GM06990 (cell line): ENCODE results near the gene MAD1L1.
"Not testable (repeated sequence)": the region's sequence is repeated elsewhere in the genome, so short reads cannot be mapped to it uniquely, and the experiment has no call there.

Experiments
- DNase-seq: peaks from one replicate; pipeline ENCODE4 v3.0.0-alpha.2; 2011; ENCODE audit not compliant: insufficient read length; ENCODE audit errors: extremely low read depth
- H3K27me3 ChIP-seq: replicated peaks from 2 replicates; pipeline ENCODE4 v1.6.0; 2011; ENCODE audit warnings: low read length; ENCODE audit not compliant: control insufficient read depth, insufficient read depth
- H3K36me3 ChIP-seq: 2 replicates; pipeline ENCODE4 v1.5.1; 2011; ENCODE audit warnings: low read length; ENCODE audit not compliant: control insufficient read depth, insufficient read depth
- H3K4me3 ChIP-seq: replicated peaks from 2 replicates; pipeline ENCODE4 v1.5.1; 2011; ENCODE audit warnings: low read depth, mild to moderate bottlenecking, control low read depth, low read length
- CTCF ChIP-seq: IDR thresholded peaks from 2 replicates; pipeline ENCODE4 v1.5.1; 2011; ENCODE audit warnings: low read length, control low read depth, mild to moderate bottlenecking, inconsistent platforms; ENCODE audit not compliant: insufficient read depth, poor library complexity, severe bottlenecking

The MAD1L1 gene

DNA sequence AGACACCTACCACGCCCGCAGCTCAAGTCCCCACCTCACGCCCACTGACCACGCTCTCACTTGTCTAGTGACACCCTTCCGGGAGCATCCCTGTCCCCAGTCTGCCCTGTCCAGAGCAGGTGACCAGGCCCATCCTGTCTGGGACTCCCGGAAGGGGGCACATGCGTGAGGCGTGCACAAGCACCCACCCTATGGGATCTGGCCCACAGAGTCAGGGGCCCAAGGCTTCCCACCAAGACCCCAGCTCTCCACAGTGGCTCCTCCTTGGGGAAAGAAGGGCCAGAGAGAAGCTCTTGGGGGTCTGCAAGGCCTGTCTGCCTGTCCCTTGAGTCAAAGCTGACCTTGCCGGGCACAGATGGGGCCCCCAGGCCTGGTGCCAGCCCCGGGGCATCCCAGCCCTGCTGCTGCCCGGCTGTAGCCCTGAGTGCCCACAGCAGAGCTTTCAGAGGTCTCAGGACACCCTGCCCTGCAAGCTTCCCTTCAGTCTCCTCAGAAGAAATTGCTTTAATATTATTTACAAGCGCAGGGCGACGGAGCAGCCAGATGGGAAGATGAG is 367.7 kb downstream of the MAD1L1 start:
- TF ChIP-seq CTCF, result no peak
- no peak for DNase-seq
- Histone ChIP-seq H3K27me3 (no peaks in the 10 kb centered on the region), H3K36me3 (peaks cover 2% of the 10 kb centered on the region), H3K4me3 (no peak overlapping the region)

DNA sequence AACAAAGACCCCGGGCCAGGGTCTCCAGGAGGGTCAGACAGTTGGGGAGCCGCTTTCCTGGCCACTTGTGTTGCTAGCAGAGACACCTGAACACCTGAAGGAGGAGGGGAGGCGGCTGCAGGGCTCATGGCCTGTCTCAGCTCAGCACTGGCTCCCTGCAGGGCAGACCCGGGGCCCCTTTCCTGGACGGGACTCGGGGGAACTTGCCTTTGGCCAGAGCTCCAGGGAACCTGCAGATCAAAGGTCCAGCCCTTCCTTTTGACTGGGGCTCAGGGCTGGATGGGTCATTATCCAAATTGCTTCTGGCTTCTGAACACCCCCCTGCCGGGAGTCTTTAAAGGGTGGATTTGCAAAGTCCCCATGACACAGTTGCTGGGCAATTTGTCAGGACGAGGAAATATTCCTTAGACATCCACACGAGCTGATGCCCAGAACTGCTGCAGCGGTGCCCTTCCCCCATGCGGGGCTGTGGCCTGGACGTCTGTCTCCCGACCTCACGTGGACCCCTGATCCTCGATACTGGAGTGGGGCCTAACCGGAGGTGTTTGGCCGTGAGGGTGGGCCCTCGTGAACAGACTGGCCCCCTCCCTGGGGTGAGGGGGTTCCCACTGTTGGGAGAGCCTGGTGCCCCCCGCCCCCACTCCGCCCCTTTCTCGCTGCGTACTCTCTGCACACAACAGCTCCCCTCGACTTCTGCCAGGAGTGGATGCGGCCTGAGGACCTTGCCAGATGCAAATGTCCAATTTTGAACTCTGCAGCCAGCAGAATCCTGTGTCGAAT is 368.4 kb downstream of the MAD1L1 start:
- H3K36me3 ChIP-seq, result peaks cover 2% of the 10 kb centered on the region
- H3K4me3 ChIP-seq, result no peak overlapping the region
- H3K27me3 ChIP-seq, result no peaks in the 10 kb centered on the region
- no peak for DNase-seq
- no peak for TF ChIP-seq CTCF

- H3K4me3 ChIP-seq, result no peak overlapping the region
- H3K27me3 ChIP-seq, result no peaks in the 10 kb centered on the region
- TF ChIP-seq CTCF, result no peak
- H3K36me3 ChIP-seq, result peaks cover 2% of the 10 kb centered on the region
- DNase-seq, result no peak
Observed at GRCh38 chr7:1863091-1863900, 369.4 kb downstream of the MAD1L1 start.

- H3K4me3 ChIP-seq, result no peak overlapping the region
- no peak for TF ChIP-seq CTCF
- no peaks in the 10 kb centered on the region for H3K27me3 ChIP-seq
- H3K36me3 ChIP-seq, result peaks cover 2% of the 10 kb centered on the region
- no peak for DNase-seq
Observed at GRCh38 chr7:1862560-1862959, 370.2 kb downstream of the MAD1L1 start.

- peaks cover under 1% of the 10 kb centered on the region for H3K36me3 ChIP-seq
- H3K4me3 ChIP-seq, result no peak overlapping the region
- TF ChIP-seq CTCF, result no peak
- DNase-seq, result no peak
- no peaks in the 10 kb centered on the region for H3K27me3 ChIP-seq
Observed at GRCh38 chr7:1861799-1862458, 370.8 kb downstream of the MAD1L1 start.

DNA sequence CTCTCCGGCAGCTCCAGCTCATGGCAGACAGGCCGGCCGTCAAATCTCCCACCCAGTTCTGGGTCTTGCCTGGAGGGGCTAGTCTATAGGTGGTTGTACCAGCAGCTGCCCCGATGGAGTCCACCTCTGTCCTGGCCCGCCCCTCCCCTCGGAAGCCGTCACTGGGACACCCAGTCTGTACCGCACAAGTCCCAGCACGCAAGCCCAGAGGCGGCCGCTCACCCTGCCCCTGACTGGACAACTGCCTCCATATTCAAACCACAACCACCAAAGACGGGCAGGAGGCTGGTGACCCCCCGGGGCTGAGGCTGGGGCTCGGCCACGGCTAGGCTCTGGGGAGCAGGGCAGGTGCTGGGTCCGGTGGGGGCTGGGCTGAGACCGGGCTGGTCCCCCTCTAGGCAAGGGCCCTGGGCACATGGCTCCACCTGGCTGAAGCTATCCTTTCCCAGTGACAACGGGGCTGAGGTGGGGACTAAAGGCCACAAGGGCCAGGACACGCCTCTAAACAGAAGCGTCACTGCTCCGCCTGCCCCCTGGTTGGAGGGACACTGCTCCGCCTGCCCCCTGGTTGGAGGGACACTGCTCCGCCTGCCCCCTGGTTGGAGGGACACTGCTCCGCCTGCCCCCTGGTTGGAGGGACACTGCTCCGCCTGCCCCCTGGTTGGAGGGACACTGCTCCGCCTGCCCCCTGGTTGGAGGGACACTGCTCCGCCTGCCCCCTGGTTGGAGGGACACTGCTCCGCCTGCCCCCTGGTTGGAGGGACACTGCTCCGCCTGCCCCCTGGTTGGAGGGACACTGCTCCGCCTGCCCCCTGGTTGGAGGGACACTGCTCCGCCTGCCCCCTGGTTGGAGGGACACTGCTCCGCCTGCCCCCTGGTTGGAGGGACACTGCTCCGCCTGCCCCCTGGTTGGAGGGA is 371.6 kb downstream of the MAD1L1 start:
- not testable (repeated sequence) for H3K36me3 ChIP-seq, H3K4me3 ChIP-seq, DNase-seq

More for the DNA sequence above, 371.6 kb downstream of the MAD1L1 start:
- not testable (repeated sequence) for H3K27me3 ChIP-seq
